G401.6 (cell line): Measurements from ENCODE around the gene CAP1.

Experiments
- FAIRE-seq: peaks from 2 replicates; lab custom pipeline; 2012; peaks lifted over from hg19 to GRCh38; lab: Jason Lieb, UNC

The CAP1 gene

GRCh38 chr1:40059338-40059959, 18.9 kb downstream of the CAP1 start:
- no peak for FAIRE-seq

GRCh38 chr1:40059960-40060750, 19.6 kb downstream of the CAP1 start:
- no peak for FAIRE-seq

- FAIRE-seq, result no peak
These were observed 24.4 kb downstream of the CAP1 start for GRCh38 chr1:40064797-40065499.

GRCh38 chr1:40067023-40067422, 26.5 kb downstream of the CAP1 start:
- FAIRE-seq, result no peak

- no peak for FAIRE-seq
These were observed 27.3 kb downstream of the CAP1 start for GRCh38 chr1:40067851-40068250.

- no peak for FAIRE-seq
These were observed 31.6 kb downstream of the CAP1 start for GRCh38 chr1:40072142-40072541.

GRCh38 chr1:40073062-40073461, 32.5 kb downstream of the CAP1 start:
- no peak for FAIRE-seq

GRCh38 chr1:40075266-40075665, 34.7 kb downstream of the CAP1 start:
- no peak for FAIRE-seq

GRCh38 chr1:40076895-40077312, 36.4 kb downstream of the CAP1 start:
- no peak for FAIRE-seq

GRCh38 chr1:40078512-40079333, 38.2 kb downstream of the CAP1 start:
- peak; percentile 92 for FAIRE-seq

GRCh38 chr1:40079774-40080400, 39.4 kb downstream of the CAP1 start:
- FAIRE-seq, result no peak

GRCh38 chr1:40081871-40082270, 41.3 kb downstream of the CAP1 start:
- FAIRE-seq, result no peak

- FAIRE-seq, result peak; percentile 66
These were observed 44.2 kb downstream of the CAP1 start for GRCh38 chr1:40084750-40085149.

GRCh38 chr1:40090652-40091355, 50.3 kb downstream of the CAP1 start:
- FAIRE-seq, result no peak

- no peak for FAIRE-seq
These were observed 51.7 kb downstream of the CAP1 start for GRCh38 chr1:40092241-40092640.

GRCh38 chr1:40092706-40093639, 52.4 kb downstream of the CAP1 start:
- no peak for FAIRE-seq

- no peak for FAIRE-seq
These were observed 54.1 kb downstream of the CAP1 start for GRCh38 chr1:40094466-40095110.

- no peak for FAIRE-seq
These were observed 55.3 kb downstream of the CAP1 start for GRCh38 chr1:40095806-40096205.

GRCh38 chr1:40096646-40096976, 56.1 kb downstream of the CAP1 start:
- no peak for FAIRE-seq
